Adrenal gland (tissue), 5 donors: ENCODE data around the gene CCDC175.

Experiments
- CTCF ChIP-seq, 6 experiments: fragments of 450-650 bp in 4 of 6; fragments of 200-600 bp in 2 of 6; sonication (generic) in 1 of 6; IDR thresholded peaks; 1 replicate in 5 of 6; 2 replicates in 1 of 6; pipeline versions ENCODE4 v1.5.1 to v1.8.0; 2016 to 2021; ENCODE audit warnings: antibody characterized with exemption in 6 of 6, mild to moderate bottlenecking in 2 of 6, moderate library complexity in 1 of 6
- POLR2A ChIP-seq, 2 donors: fragments of 450-650 bp; IDR thresholded peaks; one replicate each; pipeline ENCODE4 v1.6.1; 2017; ENCODE audit warnings: antibody characterized with exemption in 2 of 2, mild to moderate bottlenecking in 2 of 2, moderate library complexity in 1 of 2
- donor health status: DM: no; HTN: no; CAD: no.

- no peak for TF ChIP-seq CTCF (IDR thresholded peaks at IDR 0.05)
- no peak for TF ChIP-seq POLR2A (IDR thresholded peaks at IDR 0.05)
Measured at GRCh38 chr14:59481407-59481806, 95.2 kb downstream of the CCDC175 start.
